Astrocyte of the spinal cord (primary cell): Measurements from ENCODE around the gene KIF1C.

Experiments used
- DNase-seq: peaks from one replicate; pipeline ENCODE4 v3.0.0; 2011; ENCODE audit warnings: low read depth, low spot score
- H3K4me3 ChIP-seq: 2 replicates; pipeline ENCODE4 v1.5.1; 2011; ENCODE audit warnings: low read depth, mild to moderate bottlenecking, low read length, moderate library complexity
- CTCF ChIP-seq: IDR thresholded peaks from 2 replicates; pipeline ENCODE4 v1.5.1; 2012; ENCODE audit warnings: low read depth, mild to moderate bottlenecking, low read length, inconsistent platforms
- in situ Hi-C: cut with HindIII; loops from 2 replicates; pipeline ENCODE4 v1.10.0; 2017; ENCODE audit warnings: low sequenced_read_pairs

The KIF1C gene

GRCh38 chr17:4997302-4998026 is at the start of gene KIF1C, which contains the start of gene INCA1:
Gene KIF1C, plus strand, starts transcription at chr17:4997950. Its CDS starts 2,297 bp downstream, at chr17:5000247.
Gene INCA1, minus strand, starts transcription at chr17:4997522. Its CDS starts 3,085 bp downstream, at chr17:4994437.
- peak; percentile 88 for DNase-seq
- TF ChIP-seq CTCF, result no peak
- in situ Hi-C loops, result no loop called here
- peak within 1 kb of the TSS; percentile 89 for H3K4me3 ChIP-seq

- in situ Hi-C loops, result no loop called here
- no peak for TF ChIP-seq CTCF
- peak within 1 kb of the TSS; percentile 96 for H3K4me3 ChIP-seq
- DNase-seq, result peak; percentile 95
Observed at GRCh38 chr17:4948166-4948930, 49.4 kb upstream of the KIF1C start, which contains the start of gene PFN1. Gene PFN1, minus strand, starts transcription at chr17:4948530. Its CDS starts 136 bp downstream, at chr17:4948394.

- H3K4me3 ChIP-seq, result peak overlapping the region; percentile 96
- DNase-seq, result peak; percentile 92
- in situ Hi-C loops, result no loop called here
- no peak for TF ChIP-seq CTCF
Observed at GRCh38 chr17:4948931-4949320, 48.8 kb upstream of the KIF1C start.

GRCh38 chr17:4949321-4950074 is 48.3 kb upstream of the KIF1C start:
- peak overlapping the region; percentile 96 for H3K4me3 ChIP-seq
- DNase-seq, result peak; percentile 70
- no peak for TF ChIP-seq CTCF
- in situ Hi-C loops, result no loop called here

- in situ Hi-C loops, result no loop called here
- no peak for TF ChIP-seq CTCF
- H3K4me3 ChIP-seq, result peak overlapping the region; percentile 28
- DNase-seq, result no peak
Observed at GRCh38 chr17:4950075-4950745, 47.5 kb upstream of the KIF1C start.
